Measurements from ENCODE around the gene FYCO1. TPM values are rescaled to one million over a fixed set of nuclear protein-coding genes. Genes with fewer than 3 reads are reported as not detected.

The FYCO1 gene
- total and polyA plus RNA-seq, 2 of the 8 experiments (the other 6 are each of a cell fraction or from before 2014, with no cell fraction given): 4.8 to 10.8 TPM

DNA sequence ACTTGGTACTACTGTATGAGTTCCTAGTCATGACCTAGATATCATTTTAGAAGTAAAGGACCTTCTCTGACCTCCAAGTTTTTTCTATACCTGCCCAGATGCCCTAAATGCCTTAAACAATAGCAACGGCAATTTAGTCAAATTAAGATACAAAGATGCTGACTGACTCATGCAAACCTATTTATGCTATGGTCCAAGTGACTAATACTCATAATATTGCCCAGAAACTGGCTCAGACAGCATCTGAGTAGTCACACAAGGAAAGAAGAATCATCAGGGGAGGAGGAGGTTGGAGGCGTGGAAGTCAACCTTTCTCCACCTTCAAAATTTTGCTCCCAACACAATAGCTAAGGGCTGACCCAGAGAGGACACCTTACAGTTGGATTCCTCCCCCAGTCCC lies 6.8 kb downstream of the FYCO1 start:
- CTCF ChIA-PET (ENCODE audit: partially characterized antibody): interaction anchor here (1.7 kb wide), 1 partner anchor 89 kb away, joined by 7 read pairs; no protein-coding TSS in a partner anchor
- H2BK5ac ChIP-seq (ENCODE audit: low read depth, low read length): no peak overlapping the region
- H3K4me3 ChIP-seq (ENCODE audit: extremely low read depth in 1 of 4, insufficient read depth in 2 of 4, low read depth in 3 of 4, low read length in 4 of 4): no peak overlapping the region
- FAIRE-seq (no peak), DNase-seq (ENCODE audit: low read depth in 1 of 2, low spot score in 2 of 2) (no peak)
- H2BK20ac ChIP-seq (ENCODE audit: low read length): no peak overlapping the region
- H3K56ac ChIP-seq (replicated peaks; ENCODE audit: insufficient read length, low read depth, low read length): no peak overlapping the region
- no peak overlapping the region for H2BK12ac ChIP-seq (ENCODE audit: low read depth, low read length)
- H4K91ac ChIP-seq (replicated peaks; ENCODE audit: insufficient read length, low read length): no peak overlapping the region
- H3K23me2 ChIP-seq (ENCODE audit: low read depth, low read length): no peaks in the 10 kb centered on the region
- no peak overlapping the region for H3K27ac ChIP-seq (ENCODE audit: low read depth, low read length)
- 86% methylated on average over 2 of the region's 2 CpGs; no CpG with 5 or more reads in 1 of the 2 experiments for WGBS, 2 experiments (ENCODE audit: extremely low coverage in 1 of 2, insufficient coverage in 1 of 2, insufficient read length in 1 of 2, insufficient replicate concordance in 2 of 2, low coverage in 1 of 2, low lambda C conversion rate in 2 of 2, missing lambda C conversion rate in 1 of 2)
- H3K9ac ChIP-seq (replicated peaks in 1 of 4; ENCODE audit: extremely low read depth in 1 of 4, low read depth in 3 of 4, low read length in 3 of 4): no peak overlapping the region
- H3K14ac ChIP-seq (ENCODE audit: insufficient read length): no peak overlapping the region
- H3K36me3 ChIP-seq (ENCODE audit: control insufficient read depth in 2 of 4, insufficient read depth in 4 of 4, low read length in 3 of 4): peaks cover 0 to 8% (median 6%) of the 10 kb centered on the region in 4 experiments; a peak in 5 of 8 replicates
- H2BK15ac ChIP-seq (ENCODE audit: low read length): no peak overlapping the region
- no peak overlapping the region for H3K23ac ChIP-seq (ENCODE audit: insufficient read length)
- H4K8ac ChIP-seq (ENCODE audit: extremely low read depth, insufficient read depth, low read length): no peak overlapping the region
- POLR2A ChIA-PET (ENCODE audit: partially characterized antibody): no interaction called here
- no peak overlapping the region for H2AK5ac ChIP-seq (ENCODE audit: low read depth, low read length)
- H2AFZ ChIP-seq (ENCODE audit: low read length): no peak overlapping the region
- H3K4me1 ChIP-seq (replicated peaks in 1 of 4; ENCODE audit: control insufficient read depth in 3 of 4, insufficient read depth in 4 of 4, low read length in 3 of 4): peaks cover 3 to 17% (median 11%) of the 10 kb centered on the region in 4 experiments
- no peak overlapping the region for H2BK120ac ChIP-seq (replicated peaks; ENCODE audit: low read depth, low read length)
- no peak overlapping the region for H4K5ac ChIP-seq (ENCODE audit: insufficient read length, low read depth, low read length)
- no peaks in the 10 kb centered on the region for H3K27me3 ChIP-seq (replicated peaks in 1 of 4; ENCODE audit: control insufficient read depth in 3 of 4, extremely low read depth in 1 of 4, insufficient read depth in 3 of 4, low read length in 3 of 4)
- peaks cover 0 to 69% of the 10 kb centered on the region in 2 experiments; a peak in 2 of 4 replicates for H3K79me2 ChIP-seq (ENCODE audit: control insufficient read depth in 1 of 2, insufficient read depth in 2 of 2, low read length in 2 of 2)
- no peaks in the 10 kb centered on the region for H3K9me3 ChIP-seq (ENCODE audit: insufficient read depth in 2 of 2, low read depth in 1 of 2, low read length in 1 of 2)
- H4K20me1 ChIP-seq (replicated peaks in 1 of 2; ENCODE audit: control insufficient read depth in 1 of 2, insufficient read depth in 2 of 2, low read length in 2 of 2): peaks cover 0 to 5% of the 10 kb centered on the region in 2 experiments
- no peak overlapping the region for H3K4me2 ChIP-seq (ENCODE audit: insufficient read depth in 1 of 2, low read depth in 2 of 2, low read length in 2 of 2)
- H3K18ac ChIP-seq (ENCODE audit: extremely low read depth, low read length): no peak overlapping the region
- no peak overlapping the region for H3K4ac ChIP-seq (replicated peaks; ENCODE audit: insufficient read length, low read depth, low read length)
- H3K79me1 ChIP-seq (ENCODE audit: low read depth, low read length): peaks cover 14% of the 10 kb centered on the region
- TF ChIP-seq KDM4A (IDR thresholded peaks at IDR 0.05; ENCODE audit: low read depth, low read length, severe bottlenecking) (no peak), SRF (IDR thresholded peaks at IDR 0.05; ENCODE audit: low read depth, low read length) (no peak), CBX8 (IDR thresholded peaks at IDR 0.05; ENCODE audit: borderline replicate concordance, low read depth, low read length) (no peak), SAP30 (IDR thresholded peaks at IDR 0.05; ENCODE audit: insufficient read depth, insufficient replicate concordance, low read length) (no peak), SP1 (IDR thresholded peaks at IDR 0.05; ENCODE audit: low read depth, low read length) (no peak), TEAD4 (IDR thresholded peaks at IDR 0.05; ENCODE audit: low read depth, low read length) (no peak)
